Psoas muscle (tissue), 8 donors: ENCODE results near the gene ADORA2B. TPM values are rescaled to one million over a fixed set of nuclear protein-coding genes. Genes with fewer than 3 reads are reported as not detected.
A peak's percentile ranks its signal among the peaks of the same experiment; 100 is the strongest.

Experiments used
- ATAC-seq, 4 donors: fragments of 200-7000 bp; cut with Tn5 transposase; one replicate each; pipeline ENCODE4 v1.9.1; 2020; ENCODE audit warnings: moderate library complexity in 3 of 4, mild to moderate bottlenecking in 2 of 4
- DNase-seq, 2 donors: peaks; one replicate each; pipeline ENCODE4 v3.0.0-alpha.2; 2020
- H3K27ac ChIP-seq: fragments of 200-600 bp; one replicate; pipeline ENCODE4 v1.8.0; 2022
- H3K27me3 ChIP-seq, 3 donors: fragments of 200-600 bp in 1 of 3; one replicate each; pipeline versions ENCODE4 v1.6.1 to v1.8.0; 2013 to 2022; ENCODE audit warnings: low read length in 2 of 3, mild to moderate bottlenecking in 2 of 3, moderate library complexity in 1 of 3; ENCODE audit not compliant: insufficient read depth in 3 of 3
- H3K36me3 ChIP-seq, 2 donors: fragments of 200-600 bp in 1 of 2; one replicate each; pipeline versions ENCODE4 v1.6.1 to v1.8.0; 2013 to 2022; ENCODE audit warnings: low read depth in 1 of 2, mild to moderate bottlenecking in 1 of 2, moderate library complexity in 1 of 2; ENCODE audit not compliant: insufficient read depth in 1 of 2
- H3K4me1 ChIP-seq: fragments of 200-600 bp; one replicate; pipeline ENCODE4 v1.8.0; 2022
- H3K4me3 ChIP-seq: fragments of 200-600 bp; one replicate; pipeline ENCODE4 v1.8.0; 2022; ENCODE audit warnings: mild to moderate bottlenecking
- H3K9me3 ChIP-seq: fragments of 200-600 bp; one replicate; pipeline ENCODE4 v1.8.0; 2022
- WGBS, 3 donors: extraction: QIAGEN DNeasy Blood & Tissue Kit; methylation state at CpG; one replicate each; pipeline versions ENCODE4 v1.1.6 to v1.1.7; 2013; 5-methylcytosine and 5-hydroxymethylcytosine counted together
- intact Hi-C, 2 donors: fragments of 100-400 bp; cut with DNase I; formaldehyde crosslinking; loops; one replicate each; pipeline versions ENCODE4 v1.11.0 to v1.14.2; 2022
- polyA plus RNA-seq, 3 donors: library from polyadenylated mRNA; stranded (reverse); fragments of 200-250 nt; gene quantifications; one replicate each; pipeline ENCODE4 v1.2.3, GENCODE V29; 2013
- total RNA-seq, 4 donors: library from RNA; stranded (reverse); fragmentation: NEBNext Ultra II Directional in 2 of 4; extraction: Animal tissue kit (Norgen Biotek cat#: 25700) in 2 of 4; gene quantifications; one replicate each; pipeline versions ENCODE4 v1.2.1 to v1.2.4, GENCODE V29; 2021 to 2023
- TF ChIP-seq, protein P1 (sequence below): fragments of 200-600 bp; IDR thresholded peaks from one replicate; pipeline ENCODE4 v1.8.0; 2022; ENCODE audit warnings: antibody characterized with exemption
- donor health status: healthy with polysubstance abuse.
- donor health status: DM: no; HTN: no; CAD: no; lungs with moderate emphysema.
- donor health status: Bipolar disorder and iron deficiency.
- donor health status: healthy.
- donor health status: DM: yes; HTN: yes; CAD: no.
- donor health status: DM: no; HTN: no; CAD: no.
- donor health status: DM: no; HTN: no; CAD: no.
- donor health status: DM: yes; HTN: yes; CAD: no.

ADORA2B gene
- total and polyA plus RNA-seq, 7 donors = 0.07 to 0.36 (median 0.20) TPM

DNA sequence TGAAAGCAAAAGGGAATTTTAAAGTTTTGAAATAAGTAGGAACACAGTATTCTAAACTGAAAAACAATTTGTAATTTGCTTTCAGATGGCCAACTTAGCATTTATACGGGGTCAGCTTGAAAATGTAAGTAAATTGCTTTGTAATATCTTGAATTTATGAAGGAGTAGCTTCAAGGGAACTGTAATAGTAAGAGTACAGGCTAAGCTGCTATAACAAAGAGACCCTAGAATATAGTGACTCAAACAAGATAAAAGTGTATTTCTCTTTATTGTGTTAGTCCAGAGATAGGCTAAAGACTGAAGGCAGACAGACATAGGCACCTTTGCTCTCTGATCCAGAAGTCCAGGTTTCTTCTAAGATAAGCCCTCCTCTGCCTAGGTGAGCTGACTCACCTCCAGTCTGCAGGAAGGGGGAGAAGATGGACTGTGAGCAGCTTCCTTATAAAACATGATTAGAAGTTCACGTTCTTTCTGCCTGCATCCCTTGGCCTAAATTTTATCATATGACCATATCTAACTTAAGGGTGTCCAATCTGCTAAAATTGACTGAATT, 57.9 kb downstream of the ADORA2B start:
- DNase-seq (no peak), ATAC-seq (no peak)
- Histone ChIP-seq H3K4me3 (no peak overlapping the region), H3K27ac (no peak overlapping the region), H3K9me3 (no peaks in the 10 kb centered on the region), H3K27me3 (no peaks in the 10 kb centered on the region), H3K4me1 (peaks cover 19% of the 10 kb centered on the region), H3K36me3 (peaks cover 28 to 71% of the 10 kb centered on the region in 2 donors)
- intact Hi-C loops = no loop called here
- 92 to 93% (median 93%) methylated on average over 2 of the region's 2 CpGs for WGBS, 3 donors
- TF ChIP-seq, protein P1, sequence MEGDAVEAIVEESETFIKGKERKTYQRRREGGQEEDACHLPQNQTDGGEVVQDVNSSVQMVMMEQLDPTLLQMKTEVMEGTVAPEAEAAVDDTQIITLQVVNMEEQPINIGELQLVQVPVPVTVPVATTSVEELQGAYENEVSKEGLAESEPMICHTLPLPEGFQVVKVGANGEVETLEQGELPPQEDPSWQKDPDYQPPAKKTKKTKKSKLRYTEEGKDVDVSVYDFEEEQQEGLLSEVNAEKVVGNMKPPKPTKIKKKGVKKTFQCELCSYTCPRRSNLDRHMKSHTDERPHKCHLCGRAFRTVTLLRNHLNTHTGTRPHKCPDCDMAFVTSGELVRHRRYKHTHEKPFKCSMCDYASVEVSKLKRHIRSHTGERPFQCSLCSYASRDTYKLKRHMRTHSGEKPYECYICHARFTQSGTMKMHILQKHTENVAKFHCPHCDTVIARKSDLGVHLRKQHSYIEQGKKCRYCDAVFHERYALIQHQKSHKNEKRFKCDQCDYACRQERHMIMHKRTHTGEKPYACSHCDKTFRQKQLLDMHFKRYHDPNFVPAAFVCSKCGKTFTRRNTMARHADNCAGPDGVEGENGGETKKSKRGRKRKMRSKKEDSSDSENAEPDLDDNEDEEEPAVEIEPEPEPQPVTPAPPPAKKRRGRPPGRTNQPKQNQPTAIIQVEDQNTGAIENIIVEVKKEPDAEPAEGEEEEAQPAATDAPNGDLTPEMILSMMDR = no peak

DNA sequence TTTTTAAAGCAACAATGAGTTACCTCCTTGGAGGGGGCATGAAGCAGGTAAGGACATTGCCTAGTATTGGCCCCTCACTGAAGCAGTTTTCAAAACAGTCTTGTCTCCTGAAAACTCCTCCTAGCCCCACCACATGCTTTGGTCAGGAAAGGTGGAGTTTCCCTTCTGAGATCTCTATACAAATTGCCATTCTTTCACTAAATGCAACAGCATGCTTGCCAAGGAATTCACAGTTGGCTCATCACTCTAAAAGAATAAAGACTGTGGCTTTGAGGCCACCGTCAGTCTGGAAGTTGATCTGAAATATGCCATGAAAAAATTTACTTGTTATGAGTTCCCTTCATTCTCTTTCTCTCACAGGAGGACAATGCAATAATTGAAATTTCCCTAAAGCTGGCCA, 58.9 kb downstream of the ADORA2B start:
- Histone ChIP-seq H3K4me1 (peaks cover 15% of the 10 kb centered on the region), H3K9me3 (no peaks in the 10 kb centered on the region), H3K27me3 (no peaks in the 10 kb centered on the region), H3K27ac (peak overlapping the region; percentile 32), H3K36me3 (peaks cover 38 to 81% of the 10 kb centered on the region in 2 donors), H3K4me3 (no peak overlapping the region)
- DNase-seq = no peak
- intact Hi-C loops = no loop called here
- TF ChIP-seq, protein P1 = no peak
- no peak for ATAC-seq
- 52 to 62% (median 58%) methylated on average over 1 of the region's 1 CpG for WGBS, 3 donors

DNA sequence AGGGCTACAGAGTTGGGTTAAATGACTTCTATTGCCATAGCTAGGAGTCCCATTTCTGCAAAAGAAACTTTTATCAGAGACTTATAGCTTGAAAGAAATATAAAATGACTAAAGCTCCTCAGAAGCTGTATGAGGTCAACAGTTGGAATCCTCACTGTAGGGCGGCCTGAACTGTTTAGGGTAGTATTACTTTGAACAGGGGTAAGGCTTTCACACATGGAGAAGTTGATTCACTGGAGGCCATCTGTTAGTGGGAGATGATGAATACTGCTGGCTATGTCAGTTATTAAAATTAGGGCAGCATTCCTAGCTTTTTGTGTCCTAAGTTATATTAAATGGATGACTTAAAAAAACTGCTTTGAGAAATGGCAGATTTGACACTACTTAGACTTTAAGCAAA, 60.7 kb downstream of the ADORA2B start:
- Histone ChIP-seq H3K27me3 (no peaks in the 10 kb centered on the region), H3K27ac (peak overlapping the region; percentile 50), H3K4me3 (no peak overlapping the region), H3K36me3 (peaks cover 40 to 99% of the 10 kb centered on the region in 2 donors), H3K9me3 (no peaks in the 10 kb centered on the region), H3K4me1 (peaks cover 13% of the 10 kb centered on the region)
- TF ChIP-seq, protein P1 = no peak
- WGBS, 3 donors = 90 to 95% (median 94%) methylated on average over 1 of the region's 1 CpG
- intact Hi-C loops = no loop called here
- DNase-seq = no peak
- no peak for ATAC-seq

DNA sequence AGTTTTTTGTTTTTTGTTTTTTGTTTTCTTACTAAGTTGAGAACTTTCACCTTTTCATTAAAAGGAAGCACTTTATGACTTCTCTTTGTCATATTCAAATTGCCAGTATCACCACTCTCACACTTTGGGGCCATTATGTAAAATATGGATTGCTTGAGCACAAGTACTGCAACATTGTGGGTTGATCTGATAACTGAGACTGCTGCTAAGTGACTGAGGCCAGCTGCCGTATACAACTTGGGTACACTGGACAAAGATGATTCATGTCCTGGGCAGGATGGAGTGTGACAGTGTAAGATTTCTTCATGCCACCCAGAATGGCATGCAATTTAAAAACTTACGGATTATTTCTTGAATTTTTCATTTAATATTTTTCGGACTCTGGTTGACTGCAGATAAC, 62.5 kb downstream of the ADORA2B start:
- Histone ChIP-seq H3K27ac (peak overlapping the region; percentile 39), H3K4me3 (no peak overlapping the region), H3K4me1 (peaks cover 9% of the 10 kb centered on the region), H3K9me3 (no peaks in the 10 kb centered on the region), H3K27me3 (no peaks in the 10 kb centered on the region), H3K36me3 (peaks cover 36 to 100% of the 10 kb centered on the region in 2 donors)
- 70 to 80% (median 71%) methylated on average over 3 of the region's 3 CpGs for WGBS, 3 donors
- DNase-seq (no peak), ATAC-seq (peak; percentile 63 to 75 (median 64))
- intact Hi-C loops = no loop called here
- TF ChIP-seq, protein P1 = no peak

DNA sequence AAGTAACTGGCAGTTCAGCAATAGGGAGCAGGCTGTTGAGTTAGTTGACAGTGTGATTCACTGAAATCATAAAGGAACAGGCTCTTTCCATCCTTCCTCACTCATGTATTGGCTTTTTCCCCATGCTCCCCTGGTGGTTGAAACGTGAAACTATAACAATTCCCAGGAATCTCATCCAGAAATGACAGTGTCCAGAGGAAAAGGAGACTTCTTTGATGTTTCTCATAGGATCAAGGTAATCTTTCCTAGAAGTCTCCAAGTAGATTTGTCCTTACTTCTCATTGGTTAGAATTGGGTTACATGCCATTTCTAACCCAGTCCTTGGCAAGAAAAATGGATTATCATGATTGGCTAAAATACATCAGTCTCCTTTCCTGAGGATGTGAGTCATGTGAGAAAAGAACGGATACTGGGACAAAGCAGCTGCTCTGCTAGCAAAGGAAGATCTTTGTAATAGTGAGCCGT, 69.0 kb downstream of the ADORA2B start:
- peak; percentile 14 to 57 (median 46) for ATAC-seq
- intact Hi-C loops = no loop called here
- Histone ChIP-seq H3K9me3 (no peaks in the 10 kb centered on the region), H3K4me1 (peaks cover 15% of the 10 kb centered on the region), H3K4me3 (no peak overlapping the region), H3K27me3 (no peaks in the 10 kb centered on the region), H3K36me3 (peaks cover 5 to 81% of the 10 kb centered on the region in 2 donors), H3K27ac (peak overlapping the region; percentile 49)
- 28 to 51% (median 30%) methylated on average over 3 of the region's 3 CpGs for WGBS, 3 donors
- DNase-seq = no peak
- TF ChIP-seq, protein P1 = peak; percentile 38
